Glutamatergic neuron (in vitro differentiated cells): Measurements from ENCODE around the gene ASXL1. TPM values are rescaled to one million over a fixed set of nuclear protein-coding genes. Genes with fewer than 3 reads are reported as not detected.

Experiments used
- DNase-seq: peaks from one replicate; pipeline ENCODE4 v3.0.0; 2022
- H3K27ac Mint-ChIP-seq: one replicate; pipeline ENCODE4 v1.8.0; 2020; ENCODE audit warnings: mild to moderate bottlenecking, mixed read lengths, inconsistent platforms; ENCODE audit not compliant: unreplicated experiment
- H3K27me3 Mint-ChIP-seq: one replicate; pipeline ENCODE4 v1.8.0; 2020; ENCODE audit warnings: mild to moderate bottlenecking, moderate library complexity, mixed read lengths, inconsistent platforms; ENCODE audit not compliant: unreplicated experiment
- H3K36me3 Mint-ChIP-seq: one replicate; pipeline ENCODE4 v1.8.0; 2020; ENCODE audit warnings: mild to moderate bottlenecking, mixed read lengths, inconsistent platforms; ENCODE audit not compliant: unreplicated experiment
- H3K4me1 Mint-ChIP-seq: one replicate; pipeline ENCODE4 v1.8.0; 2020; ENCODE audit warnings: mild to moderate bottlenecking, low read depth, mixed read lengths, inconsistent platforms; ENCODE audit not compliant: unreplicated experiment
- H3K4me3 Mint-ChIP-seq: one replicate; pipeline ENCODE4 v1.8.0; 2020; ENCODE audit warnings: mild to moderate bottlenecking, mixed read lengths, inconsistent platforms; ENCODE audit not compliant: unreplicated experiment
- H3K9me3 Mint-ChIP-seq: one replicate; pipeline ENCODE4 v1.8.0; 2020; ENCODE audit warnings: mild to moderate bottlenecking, moderate library complexity, mixed read lengths, inconsistent platforms; ENCODE audit not compliant: unreplicated experiment
- total RNA-seq: library from RNA; stranded (reverse); fragmentation: NEBNext Ultra II Directional; extraction: Animal tissue kit (Norgen Biotek cat#: 25700); gene quantifications from one replicate; pipeline ENCODE4 v1.2.1, GENCODE V29; 2021; ENCODE audit not compliant: unreplicated experiment
- TF ChIP-seq, protein P1 (sequence below): fragments of 200-600 bp; sonication (generic); IDR thresholded peaks from one replicate; pipeline ENCODE4 v1.5.0; 2021; ENCODE audit not compliant: partially characterized antibody, unreplicated experiment

Gene ASXL1
- total RNA-seq, 1 donor from 2014 or later: 85.1 TPM

DNA sequence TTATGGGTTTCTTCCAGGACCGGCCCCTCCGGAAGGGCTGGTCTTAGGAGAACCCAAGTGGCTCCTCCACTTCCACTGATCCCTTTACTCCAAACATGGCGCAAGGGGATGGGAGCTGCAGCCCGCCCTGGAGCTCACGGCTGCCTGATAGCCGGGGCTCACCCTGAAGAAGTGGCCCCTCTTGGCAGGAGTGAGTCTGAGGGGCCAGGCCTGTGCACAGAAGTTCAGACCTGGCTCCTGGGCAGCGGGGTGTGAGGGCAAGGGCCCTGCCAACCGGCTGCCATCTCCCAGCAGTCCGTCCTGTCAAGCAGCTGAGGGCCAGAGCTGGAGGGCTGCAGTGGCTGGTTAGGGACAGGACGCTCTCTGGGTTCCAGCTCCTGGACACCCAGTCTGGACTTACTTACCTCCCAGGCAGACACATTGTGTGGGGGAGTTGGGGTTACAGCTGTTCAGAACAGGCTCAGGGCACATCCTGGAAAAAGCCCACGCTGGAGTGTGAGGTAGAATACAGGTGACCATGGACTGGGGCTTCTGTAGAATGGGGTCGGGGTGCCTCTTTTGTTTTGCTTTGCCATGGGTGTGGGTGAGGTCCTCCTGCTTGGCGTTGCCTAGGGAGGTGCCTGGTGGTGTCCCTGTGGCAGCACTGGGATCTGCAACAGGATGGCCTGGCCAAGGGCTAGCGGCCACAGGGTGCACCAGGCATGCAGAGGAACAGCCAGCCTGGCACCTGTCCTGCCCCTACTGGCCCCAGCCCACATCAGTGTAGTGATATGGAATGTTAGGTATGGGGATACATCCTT lies 88.4 kb downstream of the ASXL1 start:
- TF ChIP-seq, protein P1, sequence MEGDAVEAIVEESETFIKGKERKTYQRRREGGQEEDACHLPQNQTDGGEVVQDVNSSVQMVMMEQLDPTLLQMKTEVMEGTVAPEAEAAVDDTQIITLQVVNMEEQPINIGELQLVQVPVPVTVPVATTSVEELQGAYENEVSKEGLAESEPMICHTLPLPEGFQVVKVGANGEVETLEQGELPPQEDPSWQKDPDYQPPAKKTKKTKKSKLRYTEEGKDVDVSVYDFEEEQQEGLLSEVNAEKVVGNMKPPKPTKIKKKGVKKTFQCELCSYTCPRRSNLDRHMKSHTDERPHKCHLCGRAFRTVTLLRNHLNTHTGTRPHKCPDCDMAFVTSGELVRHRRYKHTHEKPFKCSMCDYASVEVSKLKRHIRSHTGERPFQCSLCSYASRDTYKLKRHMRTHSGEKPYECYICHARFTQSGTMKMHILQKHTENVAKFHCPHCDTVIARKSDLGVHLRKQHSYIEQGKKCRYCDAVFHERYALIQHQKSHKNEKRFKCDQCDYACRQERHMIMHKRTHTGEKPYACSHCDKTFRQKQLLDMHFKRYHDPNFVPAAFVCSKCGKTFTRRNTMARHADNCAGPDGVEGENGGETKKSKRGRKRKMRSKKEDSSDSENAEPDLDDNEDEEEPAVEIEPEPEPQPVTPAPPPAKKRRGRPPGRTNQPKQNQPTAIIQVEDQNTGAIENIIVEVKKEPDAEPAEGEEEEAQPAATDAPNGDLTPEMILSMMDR: no peak
- Mint-ChIP-seq H3K4me1 (peaks cover 43% of the 10 kb centered on the region), H3K9me3 (peaks cover 16% of the 10 kb centered on the region), H3K36me3 (peaks cover 8% of the 10 kb centered on the region), H3K27ac (no peak overlapping the region), H3K27me3 (peaks cover 20% of the 10 kb centered on the region), H3K4me3 (no peak overlapping the region)
- DNase-seq: no peak

DNA sequence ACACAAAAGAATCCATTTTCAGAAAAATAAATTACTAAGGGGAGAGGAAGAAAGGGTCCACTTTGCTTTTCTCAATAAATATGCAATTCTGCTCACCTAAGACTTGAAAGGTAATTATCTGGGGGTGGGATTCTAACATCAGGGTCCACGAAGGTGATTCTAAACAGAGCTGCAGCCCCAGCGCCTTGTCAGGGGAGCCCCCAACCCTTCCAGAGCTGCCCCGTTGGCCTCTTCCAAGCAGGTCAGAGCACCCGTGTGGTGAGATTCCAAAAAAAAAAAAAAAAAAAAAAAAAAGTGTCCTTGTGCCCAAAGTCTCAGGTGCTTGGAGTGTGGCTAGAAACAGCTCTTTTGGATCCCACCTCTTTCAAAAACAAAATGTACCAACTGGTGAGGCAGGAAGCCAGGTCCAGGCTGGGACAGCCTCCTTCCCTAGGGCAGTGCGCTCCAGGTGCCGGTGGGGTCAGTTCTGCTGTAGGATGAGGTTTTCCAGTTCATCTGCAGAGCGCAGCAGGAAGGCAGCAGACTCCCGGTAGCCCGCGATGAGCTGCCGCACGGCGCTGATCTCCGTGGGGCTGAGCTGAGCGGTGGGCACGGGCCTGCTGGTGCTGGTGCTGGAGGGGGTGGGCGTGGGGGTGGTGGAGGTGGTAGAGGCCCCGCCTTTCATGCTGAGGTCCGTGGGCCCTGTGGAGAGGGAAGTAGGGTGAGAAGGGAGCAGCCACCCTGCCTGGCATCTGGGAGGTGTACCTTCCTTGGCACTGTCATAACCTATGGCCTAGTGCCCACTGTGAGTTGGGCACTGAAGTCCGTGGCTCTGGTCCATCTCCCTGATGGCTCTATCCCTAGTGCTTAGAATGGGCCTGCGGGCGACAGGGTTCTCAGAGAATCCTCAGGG lies 89.3 kb downstream of the ASXL1 start:
- H3K4me3 Mint-ChIP-seq: no peak overlapping the region
- TF ChIP-seq, protein P1: no peak
- no peak overlapping the region for H3K27ac Mint-ChIP-seq
- peaks cover 40% of the 10 kb centered on the region for H3K4me1 Mint-ChIP-seq
- no peak for DNase-seq
- H3K9me3 Mint-ChIP-seq: peaks cover 18% of the 10 kb centered on the region
- peaks cover 20% of the 10 kb centered on the region for H3K27me3 Mint-ChIP-seq
- H3K36me3 Mint-ChIP-seq: peaks cover 8% of the 10 kb centered on the region

DNA sequence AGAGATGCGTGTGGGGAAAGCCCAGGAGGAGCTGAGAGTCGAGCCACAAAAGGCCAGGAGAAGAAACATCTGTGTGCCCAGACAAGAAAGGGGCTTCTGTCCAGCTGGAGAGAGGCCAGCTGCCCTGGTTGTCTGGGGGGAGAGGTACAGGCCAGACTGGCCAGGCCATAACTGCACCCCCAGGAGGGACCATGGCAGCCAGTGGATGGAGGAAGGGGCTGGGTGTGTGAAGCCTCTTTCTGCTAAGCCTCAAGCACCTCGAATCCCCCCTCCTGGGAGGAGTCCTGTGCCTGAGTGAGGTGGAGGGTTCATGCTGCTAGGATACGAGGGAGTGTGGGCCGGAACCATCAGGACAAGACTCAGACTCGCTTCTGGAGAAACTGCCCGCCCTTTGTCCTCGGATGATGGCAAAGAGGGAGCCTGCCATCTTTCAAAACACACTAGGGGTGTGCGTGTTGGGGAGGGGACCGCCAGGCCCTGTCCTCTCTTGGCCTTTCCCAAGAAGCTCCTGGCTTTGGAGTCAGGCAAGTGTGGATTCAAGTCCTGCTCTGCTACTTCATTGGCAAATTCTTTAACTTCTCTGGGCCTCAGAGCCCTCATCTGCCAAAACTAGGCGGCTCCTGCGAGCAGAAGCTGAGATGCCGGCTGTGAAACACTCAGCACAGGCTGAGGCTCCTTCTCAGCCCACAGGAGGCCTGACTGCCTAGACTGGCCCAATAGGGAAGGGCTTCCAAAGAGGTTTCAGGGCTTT lies 90.3 kb downstream of the ASXL1 start:
- no peak for DNase-seq
- Mint-ChIP-seq H3K4me3 (no peak overlapping the region), H3K27me3 (peaks cover 24% of the 10 kb centered on the region), H3K27ac (no peak overlapping the region), H3K9me3 (peaks cover 20% of the 10 kb centered on the region), H3K36me3 (peaks cover 4% of the 10 kb centered on the region), H3K4me1 (peaks cover 40% of the 10 kb centered on the region)
- TF ChIP-seq, protein P1: no peak

DNA sequence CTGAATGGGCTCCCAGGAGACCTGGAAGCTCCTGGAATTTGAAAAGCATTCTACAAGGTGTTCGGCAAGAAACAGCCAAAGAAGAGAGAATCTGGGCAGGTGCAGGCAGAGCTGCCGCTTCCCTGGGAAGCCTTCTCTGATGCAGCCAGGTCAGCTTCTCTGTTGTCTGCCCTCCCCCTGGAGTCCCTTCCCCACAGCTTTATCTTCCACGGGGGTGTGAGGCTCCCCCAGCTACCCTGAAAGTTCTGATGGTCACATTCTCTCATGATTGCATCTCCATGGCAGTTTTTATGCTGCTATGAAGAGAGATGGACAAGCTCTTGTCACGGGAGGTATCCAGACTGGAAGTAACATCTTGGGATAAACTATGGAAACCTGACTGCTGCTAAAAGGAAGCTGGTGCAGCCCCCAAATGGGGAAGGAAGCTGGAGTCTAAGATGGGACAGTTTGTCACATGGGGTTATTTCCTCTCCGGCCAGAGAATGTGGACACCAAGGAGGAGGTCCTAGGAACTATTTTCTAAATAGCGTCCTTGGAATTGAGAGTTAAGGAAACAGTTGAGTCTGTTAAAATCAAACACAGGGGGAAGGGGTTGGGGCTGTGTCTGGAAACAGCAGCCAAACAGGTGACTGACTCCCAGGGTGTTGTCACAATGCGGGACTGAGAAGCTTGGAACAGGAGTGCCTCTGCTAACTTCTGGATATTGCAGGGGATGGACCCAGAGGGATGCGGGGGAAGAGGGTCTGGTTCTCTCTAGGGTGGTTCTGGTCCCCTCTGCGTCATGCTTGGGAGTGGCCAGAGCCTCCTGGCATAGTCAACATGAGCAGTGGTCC lies 91.1 kb downstream of the ASXL1 start:
- H3K4me3 Mint-ChIP-seq: peak overlapping the region; percentile 48
- H3K9me3 Mint-ChIP-seq: peaks cover 22% of the 10 kb centered on the region
- peak overlapping the region; percentile 25 for H3K27ac Mint-ChIP-seq
- TF ChIP-seq, protein P1: no peak
- DNase-seq: no peak
- peaks cover 25% of the 10 kb centered on the region for H3K27me3 Mint-ChIP-seq
- H3K36me3 Mint-ChIP-seq: peaks cover 4% of the 10 kb centered on the region
- H3K4me1 Mint-ChIP-seq: peaks cover 42% of the 10 kb centered on the region
